Measurements from ENCODE around the gene PPM1J.
A peak's percentile ranks its signal among the peaks of the same experiment; 100 is the strongest.

The PPM1J gene

DNA sequence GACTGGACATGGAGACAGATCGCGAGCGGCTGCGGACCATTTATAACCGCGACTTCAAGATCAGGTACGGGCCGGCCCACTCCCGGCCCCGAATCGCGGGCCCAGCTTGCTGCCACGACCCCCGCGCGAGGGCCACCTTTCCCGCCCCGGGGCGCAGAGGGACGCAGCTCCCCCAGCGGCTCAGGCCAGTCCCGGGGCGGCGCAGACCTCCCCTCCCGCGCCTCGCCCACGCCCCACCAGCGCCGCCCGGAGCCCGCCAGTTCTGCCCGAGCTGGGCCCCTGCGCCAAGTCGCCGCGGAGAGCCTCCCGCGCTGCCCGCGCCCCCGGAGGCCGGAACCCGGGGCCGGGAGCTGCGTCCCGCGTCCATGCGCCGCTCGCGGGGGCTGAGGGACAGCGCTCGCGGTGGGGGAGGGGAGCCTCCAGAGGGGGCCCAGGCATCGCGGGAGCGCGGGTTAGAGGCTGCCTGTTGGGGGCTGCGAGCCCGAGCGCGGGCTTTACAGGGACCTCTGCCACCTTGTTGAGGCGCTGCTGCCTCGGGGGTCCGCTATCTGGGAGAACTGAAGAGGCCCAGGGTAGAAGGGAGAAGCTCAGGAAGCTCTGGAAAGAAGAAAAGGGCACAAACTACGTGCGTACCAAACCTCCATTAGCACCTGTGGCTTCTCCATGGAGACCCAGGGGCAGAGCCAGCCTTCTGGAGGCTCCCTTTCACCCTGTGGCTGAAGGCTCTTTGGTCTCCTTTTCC lies 40.0 kb downstream of the PPM1J start:
- Histone ChIP-seq H3K36me3 (ENCODE audit: control insufficient read depth, insufficient read depth, low read length) (peaks cover 6% of the 10 kb centered on the region), H3K4me3 (ENCODE audit: insufficient read depth, low read depth, low read length) (peak overlapping the region; percentile 88), H3K4me1 (ENCODE audit: control insufficient read depth, insufficient read depth, low read length) (peaks cover 4% of the 10 kb centered on the region), H3K27me3 (ENCODE audit: control insufficient read depth, insufficient read depth, low read length, poor library complexity, severe bottlenecking) (no peaks in the 10 kb centered on the region), H3K27ac (ENCODE audit: insufficient read depth, low read depth, low read length, poor library complexity, severe bottlenecking) (peak overlapping the region; percentile 56), H3K9me3 (ENCODE audit: control insufficient read depth, low read length) (no peaks in the 10 kb centered on the region)
- 0 to 1% methylated on average over 68 of the region's 68 CpGs for WGBS, 2 experiments

DNA sequence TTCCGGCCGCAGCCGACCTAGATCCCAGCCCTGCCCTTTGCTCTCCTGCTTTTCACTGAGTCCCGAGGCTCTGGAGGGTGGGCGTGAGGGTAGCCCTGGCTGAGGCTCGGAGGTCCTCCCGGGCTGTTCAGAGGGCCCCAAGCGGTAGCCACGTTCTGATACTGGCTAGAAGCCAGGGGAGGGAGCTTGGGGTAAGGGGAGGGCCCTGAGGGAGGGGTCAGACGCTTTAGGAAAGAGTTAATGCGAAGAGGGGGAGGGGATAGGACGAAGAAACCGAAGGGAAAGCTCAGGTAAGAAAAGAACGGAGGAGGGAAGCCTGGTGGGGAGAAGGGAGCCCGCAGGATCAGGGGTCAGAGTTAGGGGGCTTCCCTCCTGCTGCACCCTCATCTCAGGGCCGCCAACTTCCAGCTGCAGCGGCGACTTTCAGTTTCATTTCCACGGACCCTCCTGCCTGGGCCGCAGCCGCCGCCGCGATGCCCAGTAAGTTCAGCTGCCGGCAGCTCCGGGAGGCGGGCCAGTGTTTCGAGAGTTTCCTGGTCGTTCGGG lies 40.6 kb downstream of the PPM1J start, which contains the start of gene MOV10:
TSS of gene MOV10 (plus strand) at position 220 of the 546 bp plus-strand sequence. CDS start at position 474, 254 bp downstream.
- peaks cover 11% of the 10 kb centered on the region for H3K36me3 ChIP-seq (ENCODE audit: control insufficient read depth, insufficient read depth, low read length)
- WGBS, 2 experiments: 0% methylated on average over 30 of the region's 30 CpGs
- no peaks in the 10 kb centered on the region for H3K27me3 ChIP-seq (ENCODE audit: control insufficient read depth, insufficient read depth, low read length, poor library complexity, severe bottlenecking)
- H3K4me3 ChIP-seq (ENCODE audit: insufficient read depth, low read depth, low read length): peak within 1 kb of the TSS; percentile 88
- H3K27ac ChIP-seq (ENCODE audit: insufficient read depth, low read depth, low read length, poor library complexity, severe bottlenecking): peak within 1 kb of the TSS; percentile 56
- no peaks in the 10 kb centered on the region for H3K9me3 ChIP-seq (ENCODE audit: control insufficient read depth, low read length)
- H3K4me1 ChIP-seq (ENCODE audit: control insufficient read depth, insufficient read depth, low read length): peaks cover 4% of the 10 kb centered on the region

DNA sequence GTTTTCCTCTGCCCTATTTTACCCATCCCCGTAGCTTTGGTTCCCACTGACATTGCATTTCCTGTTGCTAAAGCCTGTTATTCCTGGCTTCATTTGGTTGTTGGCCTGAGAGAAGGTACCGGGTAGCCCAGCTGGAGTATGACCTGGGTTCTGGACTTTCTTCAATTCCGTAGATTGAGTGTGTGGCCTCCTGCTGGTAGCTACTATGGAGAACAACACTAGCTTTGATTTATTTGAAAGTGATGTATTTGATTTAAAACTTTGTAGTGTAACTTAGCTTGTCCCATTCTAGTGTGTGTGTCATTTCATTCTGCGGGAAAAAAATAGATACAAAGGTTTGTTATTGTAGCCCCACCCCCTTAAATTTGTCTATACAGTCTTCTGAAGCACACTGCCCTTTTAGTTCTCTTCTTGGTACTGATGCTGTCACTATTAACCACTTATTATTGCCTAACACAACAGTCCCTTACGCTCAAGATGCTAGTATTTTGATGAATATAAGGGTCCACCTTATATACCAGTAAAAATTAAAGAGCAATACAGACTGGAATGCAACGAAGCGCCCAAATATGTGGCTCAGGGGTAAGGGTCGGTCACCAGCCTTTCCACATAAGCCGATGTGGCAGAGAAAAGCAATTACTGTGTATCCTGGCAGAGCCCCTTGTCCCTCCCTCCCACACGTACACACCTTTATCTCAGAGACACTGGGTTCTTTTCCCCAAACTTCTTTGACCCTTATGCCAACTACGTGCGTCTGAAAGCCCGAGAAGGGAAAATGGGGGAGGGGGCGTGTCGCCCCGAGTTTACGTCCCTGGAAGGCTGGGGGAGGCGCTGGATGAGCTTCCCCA lies 41.3 kb downstream of the PPM1J start:
- peak overlapping the region; percentile 56 for H3K27ac ChIP-seq (ENCODE audit: insufficient read depth, low read depth, low read length, poor library complexity, severe bottlenecking)
- H3K36me3 ChIP-seq (ENCODE audit: control insufficient read depth, insufficient read depth, low read length): peaks cover 18% of the 10 kb centered on the region
- peaks cover 4% of the 10 kb centered on the region for H3K4me1 ChIP-seq (ENCODE audit: control insufficient read depth, insufficient read depth, low read length)
- 18 to 26% methylated on average over 16 to 18 of the region's 18 CpGs for WGBS, 2 experiments
- H3K9me3 ChIP-seq (ENCODE audit: control insufficient read depth, low read length): no peaks in the 10 kb centered on the region
- H3K4me3 ChIP-seq (ENCODE audit: insufficient read depth, low read depth, low read length): peak overlapping the region; percentile 88
- no peaks in the 10 kb centered on the region for H3K27me3 ChIP-seq (ENCODE audit: control insufficient read depth, insufficient read depth, low read length, poor library complexity, severe bottlenecking)

DNA sequence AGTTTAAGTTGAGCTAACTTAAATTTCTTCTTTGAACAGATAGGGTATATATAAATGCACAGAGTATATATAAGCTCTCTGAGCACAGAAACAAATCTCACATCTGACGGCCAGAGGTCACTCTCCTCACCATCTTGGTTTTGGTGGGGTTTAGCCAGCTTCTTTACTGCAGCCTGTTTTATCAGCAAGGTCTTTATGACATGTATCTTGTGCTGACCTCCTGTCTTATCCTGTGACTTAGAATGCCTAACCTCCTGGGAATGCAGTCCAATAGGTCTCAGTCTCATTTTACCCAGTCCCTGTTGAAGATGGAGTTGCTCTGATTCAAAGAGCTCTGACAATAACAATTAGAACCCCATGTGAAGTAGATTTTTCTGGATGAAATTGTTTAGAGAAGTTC lies 42.3 kb downstream of the PPM1J start:
- H3K27me3 ChIP-seq (ENCODE audit: control insufficient read depth, insufficient read depth, low read length, poor library complexity, severe bottlenecking): no peaks in the 10 kb centered on the region
- H3K4me3 ChIP-seq (ENCODE audit: insufficient read depth, low read depth, low read length): no peak overlapping the region
- H3K27ac ChIP-seq (ENCODE audit: insufficient read depth, low read depth, low read length, poor library complexity, severe bottlenecking): no peak overlapping the region
- peaks cover 21% of the 10 kb centered on the region for H3K36me3 ChIP-seq (ENCODE audit: control insufficient read depth, insufficient read depth, low read length)
- 84 to 92% methylated on average over 1 of the region's 1 CpG for WGBS, 2 experiments
- H3K4me1 ChIP-seq (ENCODE audit: control insufficient read depth, insufficient read depth, low read length): peaks cover 4% of the 10 kb centered on the region
- H3K9me3 ChIP-seq (ENCODE audit: control insufficient read depth, low read length): no peaks in the 10 kb centered on the region

DNA sequence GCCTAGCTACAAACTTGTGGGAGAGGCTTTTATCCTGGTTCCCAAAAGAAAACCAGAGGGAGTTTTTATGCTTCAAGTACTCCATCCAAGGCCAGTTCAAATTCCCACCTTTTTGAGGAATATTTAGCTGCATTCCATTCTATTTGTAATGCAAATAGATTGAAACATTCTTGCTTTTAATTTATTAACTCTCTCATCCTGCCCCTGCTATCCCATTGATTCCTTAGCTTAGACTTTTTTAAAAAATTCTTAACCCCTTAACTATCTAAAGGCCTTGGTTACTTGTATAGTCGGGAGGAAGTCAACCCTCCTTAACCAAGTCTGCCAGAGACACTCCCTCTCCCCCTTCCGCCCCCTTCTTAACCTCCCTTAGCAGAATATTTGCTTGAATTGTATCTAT lies 43.1 kb downstream of the PPM1J start:
- no peak overlapping the region for H3K27ac ChIP-seq (ENCODE audit: insufficient read depth, low read depth, low read length, poor library complexity, severe bottlenecking)
- H3K4me1 ChIP-seq (ENCODE audit: control insufficient read depth, insufficient read depth, low read length): peaks cover 4% of the 10 kb centered on the region
- 65 to 77% methylated on average over 2 of the region's 2 CpGs for WGBS, 2 experiments
- no peak overlapping the region for H3K4me3 ChIP-seq (ENCODE audit: insufficient read depth, low read depth, low read length)
- H3K27me3 ChIP-seq (ENCODE audit: control insufficient read depth, insufficient read depth, low read length, poor library complexity, severe bottlenecking): no peaks in the 10 kb centered on the region
- peaks cover 27% of the 10 kb centered on the region for H3K36me3 ChIP-seq (ENCODE audit: control insufficient read depth, insufficient read depth, low read length)
- H3K9me3 ChIP-seq (ENCODE audit: control insufficient read depth, low read length): no peaks in the 10 kb centered on the region

DNA sequence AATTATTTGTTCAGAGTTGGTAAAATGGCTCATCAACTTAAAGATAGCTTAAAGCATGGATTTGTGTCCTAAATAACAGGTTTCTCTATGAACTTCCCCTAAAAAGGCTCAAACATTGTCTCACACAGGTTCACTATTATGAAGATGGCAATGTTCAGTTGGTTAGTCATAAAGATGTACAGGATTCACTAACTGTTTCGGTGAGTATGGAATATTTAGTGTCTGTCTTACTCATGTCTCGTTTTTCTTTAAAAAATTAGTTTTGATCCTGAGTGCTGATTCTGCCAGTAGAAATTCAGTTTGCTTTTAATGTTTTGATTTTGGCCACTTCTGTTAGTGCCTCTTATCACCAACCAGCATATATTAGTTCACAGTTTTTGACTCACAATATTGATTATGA lies 48.2 kb downstream of the PPM1J start:
- Histone ChIP-seq H3K4me1 (ENCODE audit: control insufficient read depth, insufficient read depth, low read length) (no peaks in the 10 kb centered on the region), H3K27me3 (ENCODE audit: control insufficient read depth, insufficient read depth, low read length, poor library complexity, severe bottlenecking) (no peaks in the 10 kb centered on the region), H3K27ac (ENCODE audit: insufficient read depth, low read depth, low read length, poor library complexity, severe bottlenecking) (no peak overlapping the region), H3K9me3 (ENCODE audit: control insufficient read depth, low read length) (no peaks in the 10 kb centered on the region), H3K36me3 (ENCODE audit: control insufficient read depth, insufficient read depth, low read length) (peaks cover 48% of the 10 kb centered on the region), H3K4me3 (ENCODE audit: insufficient read depth, low read depth, low read length) (no peak overlapping the region)
- 95 to 97% methylated on average over 2 of the region's 2 CpGs for WGBS, 2 experiments

DNA sequence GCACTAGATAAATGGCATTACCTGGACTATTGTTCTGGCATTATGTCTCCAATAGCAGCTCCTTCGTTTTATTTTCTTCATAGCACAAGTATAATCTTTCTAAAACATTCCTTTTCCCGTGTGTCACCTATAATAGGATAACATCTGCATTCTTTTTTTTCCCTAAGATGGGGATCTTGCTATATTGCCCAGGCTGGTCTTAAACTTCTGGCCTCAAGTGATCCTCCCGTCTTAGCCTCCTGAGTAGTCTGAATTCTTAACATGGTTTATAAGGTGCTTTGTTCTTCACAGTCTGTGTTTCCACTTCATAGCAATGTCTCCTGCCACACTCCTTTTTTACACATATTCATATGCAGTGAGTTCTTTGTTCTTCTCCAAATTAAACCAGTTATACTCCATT lies 49.3 kb downstream of the PPM1J start:
- Histone ChIP-seq H3K27ac (ENCODE audit: insufficient read depth, low read depth, low read length, poor library complexity, severe bottlenecking) (no peak overlapping the region), H3K4me3 (ENCODE audit: insufficient read depth, low read depth, low read length) (no peak overlapping the region), H3K4me1 (ENCODE audit: control insufficient read depth, insufficient read depth, low read length) (no peaks in the 10 kb centered on the region), H3K27me3 (ENCODE audit: control insufficient read depth, insufficient read depth, low read length, poor library complexity, severe bottlenecking) (no peaks in the 10 kb centered on the region), H3K36me3 (ENCODE audit: control insufficient read depth, insufficient read depth, low read length) (peaks cover 54% of the 10 kb centered on the region), H3K9me3 (ENCODE audit: control insufficient read depth, low read length) (no peaks in the 10 kb centered on the region)
- WGBS, 2 experiments: 94 to 95% methylated on average over 3 of the region's 3 CpGs
